GM23248 (cell line): ENCODE data around the gene FAM240A.

Experiments
- EZH2 ChIP-seq: fragments of 200-600 bp; sonication (generic); IDR thresholded peaks from 2 replicates; pipeline ENCODE4 v1.6.1; 2018; ENCODE audit warnings: antibody characterized with exemption, mild to moderate bottlenecking; ENCODE audit not compliant: insufficient read depth, poor library complexity, severe bottlenecking
- EZH2phosphoT487 ChIP-seq: fragments of 200-600 bp; sonication (generic); IDR thresholded peaks from 2 replicates; pipeline ENCODE4 v1.6.1; 2018; ENCODE audit warnings: antibody characterized with exemption, moderate library complexity, mild to moderate bottlenecking, low read depth; ENCODE audit not compliant: insufficient read depth

GRCh38 chr3:46670000-46670890 lies 57.9 kb downstream of the FAM240A start:
- TF ChIP-seq EZH2 (no peak), EZH2phosphoT487 (no peak)
